PC-9 (cell line): ENCODE data around the gene KIAA1671. TPM values are rescaled to one million over a fixed set of nuclear protein-coding genes. Genes with fewer than 3 reads are reported as not detected.
A peak's percentile ranks its signal among the peaks of the same experiment; 100 is the strongest.
"Not testable (repeated sequence)": the region's sequence is repeated elsewhere in the genome, so short reads cannot be mapped to it uniquely, and the experiment has no call there.

Experiments
- BruUV-seq: library from RNA; stranded (reverse); fragments of 400-500 nt; replicated peaks from 2 replicates; lab custom pipeline; 2021; lab: Mats Ljungman, UMichigan
- CTCF ChIA-PET: fragments of 300-600 bp; sonication (Branson Sonifier 250); formaldehyde crosslinking; loops from one replicate; lab custom pipeline; 2022; ENCODE audit warnings: antibody characterized with exemption; lab: Charles Lee
- POLR2A ChIA-PET: fragments of 300-600 bp; sonication (Branson Sonifier 250); formaldehyde crosslinking; loops from one replicate; lab custom pipeline; 2022; ENCODE audit warnings: antibody characterized with exemption; ENCODE audit not compliant: unreplicated experiment; lab: Charles Lee
- DNase-seq, 2 experiments: peaks; one replicate each; pipeline versions ENCODE4 v3.0.0 to v3.0.0-alpha.2; 2015 to 2022; ENCODE audit warnings: mixed read lengths in 1 of 2
- H2AFZ ChIP-seq: fragments of 200-600 bp; sonication (generic); 2 replicates; pipeline ENCODE4 v1.8.1; 2017; ENCODE audit warnings: antibody characterized with exemption
- H3F3A ChIP-seq: fragments of 200-600 bp; sonication (generic); 2 replicates; pipeline ENCODE4 v1.8.1; 2017; ENCODE audit warnings: antibody characterized with exemption, mild to moderate bottlenecking, low read depth; ENCODE audit not compliant: insufficient read depth
- H3K27ac ChIP-seq: fragments of 200-600 bp; sonication (generic); 2 replicates; pipeline ENCODE4 v1.6.1; 2016; ENCODE audit warnings: mixed run types
- H3K27me3 ChIP-seq: fragments of 200-600 bp; sonication (generic); 2 replicates; pipeline ENCODE4 v1.6.1; 2016; ENCODE audit warnings: low read depth, mixed run types; ENCODE audit not compliant: insufficient read depth
- H3K36me3 ChIP-seq: fragments of 200-600 bp; sonication (generic); 2 replicates; pipeline ENCODE4 v1.6.1; 2016; ENCODE audit warnings: low read depth, mixed run types
- H3K4me1 ChIP-seq: fragments of 200-600 bp; sonication (generic); replicated peaks from 2 replicates; pipeline ENCODE4 v1.6.1; 2016; ENCODE audit warnings: mixed run types; ENCODE audit not compliant: insufficient read depth
- H3K4me2 ChIP-seq: fragments of 200-600 bp; sonication (generic); 2 replicates; pipeline ENCODE4 v1.6.1; 2017; ENCODE audit warnings: mixed run types
- H3K4me3 ChIP-seq: fragments of 200-600 bp; sonication (generic); 2 replicates; pipeline ENCODE4 v1.6.1; 2016; ENCODE audit warnings: mixed run types
- H3K79me2 ChIP-seq: fragments of 200-600 bp; sonication (generic); 2 replicates; pipeline ENCODE4 v1.6.1; 2017; ENCODE audit warnings: low read depth, mixed run types
- H3K9me2 ChIP-seq: fragments of 200-600 bp; sonication (generic); 2 replicates; pipeline ENCODE4 v1.8.1; 2017; ENCODE audit warnings: mild to moderate bottlenecking; ENCODE audit not compliant: insufficient read depth
- H3K9me3 ChIP-seq: fragments of 200-600 bp; sonication (generic); 2 replicates; pipeline ENCODE4 v1.8.1; 2016; ENCODE audit warnings: low read depth; ENCODE audit not compliant: insufficient read depth
- H4K20me1 ChIP-seq: fragments of 200-600 bp; sonication (generic); 2 replicates; pipeline ENCODE4 v1.8.1; 2017; ENCODE audit not compliant: insufficient read depth
- EZH2 ChIP-seq: fragments of 200-600 bp; sonication (generic); IDR thresholded peaks from 2 replicates; pipeline ENCODE4 v1.8.0; 2017; ENCODE audit warnings: antibody characterized with exemption, low read depth
- intact Hi-C: fragments of 100-400 bp; cut with micrococcal nuclease; formaldehyde crosslinking; loops from one replicate; pipeline ENCODE4 v1.10.0; 2022; ENCODE audit not compliant: unreplicated experiment
- total RNA-seq: library from RNA; stranded (reverse); gene quantifications from 2 replicates; pipeline ENCODE4 v1.2.3, GENCODE V29; 2021
- TF ChIP-seq, protein P1 (sequence below): fragments of 200-600 bp; sonication (generic); conservative IDR thresholded peaks from 2 replicates; pipeline ENCODE4 v1.6.1; 2017; ENCODE audit warnings: mixed run types, antibody characterized with exemption, mild to moderate bottlenecking, moderate library complexity

The KIAA1671 gene
- total RNA-seq, 1 experiment from 2014 or later = 44.3 TPM

DNA sequence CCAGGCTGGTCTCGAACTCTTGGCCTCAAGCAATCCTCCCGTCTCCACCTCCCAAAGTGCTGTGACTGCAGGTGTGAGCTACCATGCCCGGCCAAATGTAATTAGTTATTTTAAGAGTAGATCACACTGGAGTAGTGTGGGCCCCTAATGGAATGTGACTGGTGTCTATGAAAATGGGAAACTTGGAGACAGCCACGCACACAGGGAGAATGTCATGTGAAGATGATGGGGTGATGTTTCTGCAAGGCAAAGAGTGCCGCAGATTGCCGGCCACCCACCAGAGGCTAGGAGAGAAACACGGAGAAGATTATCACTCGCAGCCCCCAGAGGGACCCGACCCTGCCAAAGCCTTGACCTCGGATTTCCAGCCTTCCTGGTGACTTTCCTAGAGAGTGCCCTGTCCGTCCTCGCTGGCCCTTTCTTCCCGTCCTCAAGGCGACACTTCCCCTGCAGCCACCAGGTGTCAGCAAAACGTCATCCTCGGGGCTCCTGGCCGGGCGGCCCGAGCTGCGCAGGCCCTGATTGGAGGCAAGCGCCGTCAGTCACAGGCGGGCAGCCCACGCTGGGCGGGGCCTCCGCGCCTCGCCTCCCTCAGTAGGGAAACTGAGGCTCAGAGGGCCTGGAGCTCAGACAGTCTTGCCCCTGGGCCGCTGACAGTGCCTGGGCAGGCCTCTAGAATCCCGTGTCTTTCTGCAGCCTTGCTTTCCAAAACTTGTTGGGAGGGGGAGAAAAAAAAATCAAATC is 283.2 kb downstream of the KIAA1671 start:
- H3K4me2 ChIP-seq = peak overlapping the region; percentile 74
- no peaks in the 10 kb centered on the region for H3K79me2 ChIP-seq
- H3K4me3 ChIP-seq = peak overlapping the region; percentile 27; the same call in 1 of the 2 replicates
- peaks cover 26% of the 10 kb centered on the region for H3K27me3 ChIP-seq
- DNase-seq = peak; percentile 63 to 80
- no TSS peak for BruUV-seq
- H3K27ac ChIP-seq = no peak overlapping the region
- POLR2A ChIA-PET = no interaction called here
- no peaks in the 10 kb centered on the region for H3K4me1 ChIP-seq
- TF ChIP-seq, protein P1, sequence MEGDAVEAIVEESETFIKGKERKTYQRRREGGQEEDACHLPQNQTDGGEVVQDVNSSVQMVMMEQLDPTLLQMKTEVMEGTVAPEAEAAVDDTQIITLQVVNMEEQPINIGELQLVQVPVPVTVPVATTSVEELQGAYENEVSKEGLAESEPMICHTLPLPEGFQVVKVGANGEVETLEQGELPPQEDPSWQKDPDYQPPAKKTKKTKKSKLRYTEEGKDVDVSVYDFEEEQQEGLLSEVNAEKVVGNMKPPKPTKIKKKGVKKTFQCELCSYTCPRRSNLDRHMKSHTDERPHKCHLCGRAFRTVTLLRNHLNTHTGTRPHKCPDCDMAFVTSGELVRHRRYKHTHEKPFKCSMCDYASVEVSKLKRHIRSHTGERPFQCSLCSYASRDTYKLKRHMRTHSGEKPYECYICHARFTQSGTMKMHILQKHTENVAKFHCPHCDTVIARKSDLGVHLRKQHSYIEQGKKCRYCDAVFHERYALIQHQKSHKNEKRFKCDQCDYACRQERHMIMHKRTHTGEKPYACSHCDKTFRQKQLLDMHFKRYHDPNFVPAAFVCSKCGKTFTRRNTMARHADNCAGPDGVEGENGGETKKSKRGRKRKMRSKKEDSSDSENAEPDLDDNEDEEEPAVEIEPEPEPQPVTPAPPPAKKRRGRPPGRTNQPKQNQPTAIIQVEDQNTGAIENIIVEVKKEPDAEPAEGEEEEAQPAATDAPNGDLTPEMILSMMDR = peak; percentile 81
- TF ChIP-seq EZH2 = no peak
- CTCF ChIA-PET = no interaction called here
- no peaks in the 10 kb centered on the region for H3K9me2 ChIP-seq
- intact Hi-C loops = loop anchor here (2.0 to 10.0 kb wide), 4 partner anchors 119 to 1129 kb away; no protein-coding TSS in a partner anchor
- H3F3A ChIP-seq = no peaks in the 10 kb centered on the region
- H2AFZ ChIP-seq = no peak overlapping the region
- H3K9me3 ChIP-seq = no peaks in the 10 kb centered on the region
- no peaks in the 10 kb centered on the region for H4K20me1 ChIP-seq
- no peaks in the 10 kb centered on the region for H3K36me3 ChIP-seq

DNA sequence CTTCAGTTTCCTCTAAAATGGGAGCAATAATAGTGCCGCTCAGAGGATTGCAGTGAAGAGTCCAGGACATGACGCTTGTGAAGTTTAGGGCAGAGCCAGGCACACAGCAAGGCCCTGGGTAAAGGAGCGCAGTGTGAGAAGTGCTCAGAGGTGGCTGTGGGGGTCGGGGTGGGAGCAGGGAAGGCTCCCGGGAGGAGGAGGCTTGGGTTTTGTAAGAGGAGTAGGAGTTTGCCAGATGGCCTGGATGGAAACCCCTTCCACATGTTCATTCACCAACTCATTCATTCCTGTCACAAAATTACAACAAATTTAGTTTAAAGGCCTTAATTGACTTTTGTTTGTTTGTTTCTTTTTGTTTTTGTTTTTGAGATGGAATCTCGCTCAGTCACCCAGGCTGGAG is 283.9 kb downstream of the KIAA1671 start:
- no peak overlapping the region for H3K27ac ChIP-seq
- no peaks in the 10 kb centered on the region for H3K9me3 ChIP-seq
- no peaks in the 10 kb centered on the region for H3K36me3 ChIP-seq
- H3K4me1 ChIP-seq = no peaks in the 10 kb centered on the region
- CTCF ChIA-PET = no interaction called here
- no peaks in the 10 kb centered on the region for H4K20me1 ChIP-seq
- no peaks in the 10 kb centered on the region for H3K79me2 ChIP-seq
- H3K4me3 ChIP-seq = peak overlapping the region; percentile 27; the same call in 1 of the 2 replicates
- intact Hi-C loops = loop anchor here (10.0 kb wide), 3 partner anchors 118 to 1128 kb away; no protein-coding TSS in a partner anchor
- no peak for DNase-seq
- TF ChIP-seq, protein P1 = no peak
- TF ChIP-seq EZH2 = no peak
- no peaks in the 10 kb centered on the region for H3F3A ChIP-seq
- no peaks in the 10 kb centered on the region for H3K9me2 ChIP-seq
- no TSS peak for BruUV-seq
- no peak overlapping the region for H2AFZ ChIP-seq
- peak overlapping the region; percentile 74 for H3K4me2 ChIP-seq
- POLR2A ChIA-PET = no interaction called here
- peaks cover 31% of the 10 kb centered on the region for H3K27me3 ChIP-seq

DNA sequence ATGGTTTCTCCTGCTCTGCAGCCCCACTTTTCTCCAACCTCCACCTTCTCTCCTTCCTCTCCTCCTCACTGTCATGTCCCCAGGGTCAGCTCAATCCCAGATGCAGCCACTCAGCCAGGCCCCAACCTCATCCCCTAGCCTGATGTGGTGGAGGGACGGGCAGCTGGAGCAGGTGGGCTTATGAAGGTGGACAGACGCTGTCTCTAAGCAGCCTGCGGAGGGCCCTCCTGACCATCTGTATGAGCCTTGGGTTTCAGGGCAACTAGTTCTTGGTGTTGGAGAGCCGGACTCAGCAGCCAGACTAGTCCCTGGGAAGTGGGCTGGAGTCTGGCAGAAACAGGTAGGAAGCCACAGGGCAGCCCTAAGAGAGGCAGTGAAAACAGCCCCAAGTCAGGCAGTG is 285.0 kb downstream of the KIAA1671 start:
- Histone ChIP-seq H3K9me2 (no peaks in the 10 kb centered on the region), H3K9me3 (no peaks in the 10 kb centered on the region), H2AFZ (no peak overlapping the region), H3K79me2 (no peaks in the 10 kb centered on the region), H3K4me1 (no peaks in the 10 kb centered on the region), H4K20me1 (no peaks in the 10 kb centered on the region), H3K4me3 (no peak overlapping the region), H3K27me3 (peaks cover 42% of the 10 kb centered on the region), H3F3A (no peaks in the 10 kb centered on the region), H3K4me2 (no peak overlapping the region), H3K36me3 (no peaks in the 10 kb centered on the region), H3K27ac (no peak overlapping the region)
- no peak for DNase-seq
- BruUV-seq = no TSS peak
- POLR2A ChIA-PET = no interaction called here
- no peak for TF ChIP-seq EZH2
- TF ChIP-seq, protein P1 = no peak
- intact Hi-C loops = loop anchor here (10.0 kb wide), 3 partner anchors 117 to 1127 kb away; no protein-coding TSS in a partner anchor
- CTCF ChIA-PET = no interaction called here

DNA sequence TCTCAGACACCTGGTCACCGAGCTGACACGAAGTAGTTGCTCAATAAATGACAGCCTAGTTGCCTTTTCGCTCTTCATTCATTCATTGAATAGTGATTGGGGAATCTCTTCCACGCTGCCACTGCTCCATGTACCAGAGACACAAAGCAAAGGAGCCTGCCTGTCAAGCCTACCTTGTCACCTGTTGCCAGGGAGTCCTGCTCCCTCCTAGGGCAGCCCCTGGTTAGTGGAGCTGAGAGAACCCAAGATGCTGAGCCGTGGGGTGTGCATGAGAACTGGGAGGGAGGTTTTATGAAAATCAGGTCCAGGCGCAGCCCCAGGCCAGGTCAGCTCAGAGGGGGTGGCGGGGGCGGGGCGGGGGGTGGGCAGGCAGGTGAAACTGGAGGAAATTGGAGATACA is 285.5 kb downstream of the KIAA1671 start:
- H2AFZ ChIP-seq, DNase-seq, BruUV-seq, H3K27ac ChIP-seq, H3K9me2 ChIP-seq, H4K20me1 ChIP-seq, H3K4me1 ChIP-seq, POLR2A ChIA-PET, H3F3A ChIP-seq, H3K4me3 ChIP-seq, H3K9me3 ChIP-seq, H3K4me2 ChIP-seq, H3K36me3 ChIP-seq, H3K79me2 ChIP-seq: not testable (repeated sequence)
- CTCF ChIA-PET = interaction anchor here (0.6 kb wide), 1 partner anchor 226 kb away, joined by 5 read pairs; no protein-coding TSS in a partner anchor
- intact Hi-C loops = loop anchor here (10.0 kb wide), 3 partner anchors 117 to 1127 kb away; no protein-coding TSS in a partner anchor
- H3K27me3 ChIP-seq = peaks cover 42% of the 10 kb centered on the region
